ENCODE measurements around the gene EPHA6. TPM values are rescaled to one million over a fixed set of nuclear protein-coding genes. Genes with fewer than 3 reads are reported as not detected.
A peak's percentile ranks its signal among the peaks of the same experiment; 100 is the strongest.
"Not testable (repeated sequence)": the region's sequence is repeated elsewhere in the genome, so short reads cannot be mapped to it uniquely, and the experiment has no call there.

The EPHA6 gene
- total RNA-seq, 1 donor from 2014 or later, result 0.11 TPM

DNA sequence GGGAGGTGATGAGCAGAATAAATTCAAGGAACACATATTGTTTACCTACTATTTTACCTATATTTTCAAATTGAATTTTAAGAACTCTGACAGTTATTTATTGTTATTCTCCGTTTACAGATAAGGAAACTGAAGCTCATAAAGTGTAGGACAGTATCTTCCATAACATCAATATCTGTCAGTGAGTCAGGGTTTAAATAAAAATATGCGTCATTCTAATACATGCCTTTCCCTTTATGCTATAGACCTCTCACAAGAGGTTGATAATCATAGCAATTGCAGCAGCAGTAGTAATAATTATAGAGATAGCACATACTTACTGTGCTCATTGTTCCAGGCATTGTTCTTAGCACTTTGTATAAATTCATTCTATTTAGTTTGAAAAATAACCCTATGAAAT, 101.1 kb downstream of the EPHA6 start:
- no peaks in the 10 kb centered on the region for H3K36me3 ChIP-seq
- no peaks in the 10 kb centered on the region for H3K27me3 Mint-ChIP-seq (ENCODE audit: insufficient read depth, low read depth)
- H3K4me3 ChIP-seq, result no peak overlapping the region

DNA sequence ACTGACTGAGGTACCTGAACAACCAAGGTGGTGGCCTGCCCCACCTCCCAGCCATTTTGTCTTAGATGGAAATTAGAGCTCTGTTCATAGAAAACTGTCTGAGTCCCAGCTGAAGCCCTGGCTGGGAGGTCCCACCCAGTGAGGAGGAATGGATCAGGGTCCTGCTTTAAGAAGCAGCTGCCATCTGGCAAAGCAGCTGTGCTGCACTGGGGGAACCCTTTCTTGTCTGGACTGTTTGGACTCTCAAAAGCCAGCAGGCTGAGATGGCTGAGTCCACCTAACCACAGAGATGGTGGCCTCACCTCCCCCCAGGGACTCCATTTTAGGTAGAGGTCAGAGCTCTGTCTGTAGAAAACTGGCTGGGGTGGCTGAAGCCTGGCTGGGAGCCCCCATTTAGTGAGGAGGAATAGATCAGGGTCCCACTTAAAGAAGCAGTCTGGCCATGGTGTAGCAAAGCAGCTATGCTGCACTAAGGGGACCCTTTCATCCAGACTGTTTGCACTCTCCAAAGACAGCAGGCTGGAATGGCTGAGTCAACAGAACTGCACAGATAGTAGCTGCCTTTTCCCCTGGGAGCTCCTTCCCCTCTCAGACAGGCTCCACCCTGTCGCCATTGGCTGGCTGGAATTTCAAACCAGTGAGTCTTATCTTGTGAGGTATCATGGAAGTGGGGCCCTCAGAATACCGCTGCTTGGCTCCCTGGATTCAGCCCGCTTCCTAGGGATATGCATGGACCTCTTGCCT, 116.9 kb downstream of the EPHA6 start:
- no peaks in the 10 kb centered on the region for H4K20me1 ChIP-seq (ENCODE audit: low read depth)
- Mint-ChIP-seq H3K27ac (no peak overlapping the region), H3K36me3 (peaks cover 2% of the 10 kb centered on the region), H3K4me1 (no peaks in the 10 kb centered on the region), H3K27me3 (ENCODE audit: insufficient read depth, low read depth) (peaks cover 2% of the 10 kb centered on the region), H3K9me3 (peaks cover 25% of the 10 kb centered on the region), H3K4me3 (no peak overlapping the region)
- H3K4me1 ChIP-seq, result no peaks in the 10 kb centered on the region
- no peak overlapping the region for H3K27ac ChIP-seq
- no peak overlapping the region for H2AFZ ChIP-seq (replicated peaks)
- no peak overlapping the region for H3K4me2 ChIP-seq
- H3K9me3 ChIP-seq (ENCODE audit: low read depth), result peaks cover 7% of the 10 kb centered on the region
- no peak for DNase-seq (ENCODE audit: low spot score)
- H3K36me3 ChIP-seq, result no peaks in the 10 kb centered on the region
- H3K9ac ChIP-seq, result no peak overlapping the region
- no peaks in the 10 kb centered on the region for H3F3A ChIP-seq (ENCODE audit: low read depth)
- H3K4me3 ChIP-seq, result no peak overlapping the region
- H3K27me3 ChIP-seq, result no peaks in the 10 kb centered on the region
- H3K79me2 ChIP-seq (ENCODE audit: low read depth), result no peaks in the 10 kb centered on the region
- no peak for TF ChIP-seq EZH2 (IDR thresholded peaks at IDR 0.05)
- TF ChIP-seq, protein P1, sequence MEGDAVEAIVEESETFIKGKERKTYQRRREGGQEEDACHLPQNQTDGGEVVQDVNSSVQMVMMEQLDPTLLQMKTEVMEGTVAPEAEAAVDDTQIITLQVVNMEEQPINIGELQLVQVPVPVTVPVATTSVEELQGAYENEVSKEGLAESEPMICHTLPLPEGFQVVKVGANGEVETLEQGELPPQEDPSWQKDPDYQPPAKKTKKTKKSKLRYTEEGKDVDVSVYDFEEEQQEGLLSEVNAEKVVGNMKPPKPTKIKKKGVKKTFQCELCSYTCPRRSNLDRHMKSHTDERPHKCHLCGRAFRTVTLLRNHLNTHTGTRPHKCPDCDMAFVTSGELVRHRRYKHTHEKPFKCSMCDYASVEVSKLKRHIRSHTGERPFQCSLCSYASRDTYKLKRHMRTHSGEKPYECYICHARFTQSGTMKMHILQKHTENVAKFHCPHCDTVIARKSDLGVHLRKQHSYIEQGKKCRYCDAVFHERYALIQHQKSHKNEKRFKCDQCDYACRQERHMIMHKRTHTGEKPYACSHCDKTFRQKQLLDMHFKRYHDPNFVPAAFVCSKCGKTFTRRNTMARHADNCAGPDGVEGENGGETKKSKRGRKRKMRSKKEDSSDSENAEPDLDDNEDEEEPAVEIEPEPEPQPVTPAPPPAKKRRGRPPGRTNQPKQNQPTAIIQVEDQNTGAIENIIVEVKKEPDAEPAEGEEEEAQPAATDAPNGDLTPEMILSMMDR (IDR thresholded peaks at IDR 0.05), result no peak
- no peak for TF ChIP-seq EZH2phosphoT487 (IDR thresholded peaks at IDR 0.05)

More for the DNA sequence above, 101.1 kb downstream of the EPHA6 start:
- no peaks in the 10 kb centered on the region for H3K9me3 ChIP-seq (ENCODE audit: low read depth)
- H3K4me1 Mint-ChIP-seq, result no peaks in the 10 kb centered on the region
- H3K9ac ChIP-seq, result no peak overlapping the region
- no peaks in the 10 kb centered on the region for H3K27me3 ChIP-seq
- no peaks in the 10 kb centered on the region for H3K36me3 Mint-ChIP-seq
- no peaks in the 10 kb centered on the region for H3K9me3 Mint-ChIP-seq
- no peak overlapping the region for H2AFZ ChIP-seq (replicated peaks)
- TF ChIP-seq EZH2 (IDR thresholded peaks at IDR 0.05) (no peak), EZH2phosphoT487 (IDR thresholded peaks at IDR 0.05) (no peak)
- TF ChIP-seq, protein P1 (IDR thresholded peaks at IDR 0.05), result no peak
- H3K27ac Mint-ChIP-seq, result no peak overlapping the region
- H4K20me1 ChIP-seq (ENCODE audit: low read depth), result no peaks in the 10 kb centered on the region
- no peak overlapping the region for H3K4me2 ChIP-seq
- no peak overlapping the region for H3K4me3 Mint-ChIP-seq
- H3F3A ChIP-seq (ENCODE audit: low read depth), result no peaks in the 10 kb centered on the region
- no peaks in the 10 kb centered on the region for H3K79me2 ChIP-seq (ENCODE audit: low read depth)
- H3K27ac ChIP-seq, result no peak overlapping the region
- DNase-seq (ENCODE audit: low spot score), result no peak
- H3K4me1 ChIP-seq, result no peaks in the 10 kb centered on the region

DNA sequence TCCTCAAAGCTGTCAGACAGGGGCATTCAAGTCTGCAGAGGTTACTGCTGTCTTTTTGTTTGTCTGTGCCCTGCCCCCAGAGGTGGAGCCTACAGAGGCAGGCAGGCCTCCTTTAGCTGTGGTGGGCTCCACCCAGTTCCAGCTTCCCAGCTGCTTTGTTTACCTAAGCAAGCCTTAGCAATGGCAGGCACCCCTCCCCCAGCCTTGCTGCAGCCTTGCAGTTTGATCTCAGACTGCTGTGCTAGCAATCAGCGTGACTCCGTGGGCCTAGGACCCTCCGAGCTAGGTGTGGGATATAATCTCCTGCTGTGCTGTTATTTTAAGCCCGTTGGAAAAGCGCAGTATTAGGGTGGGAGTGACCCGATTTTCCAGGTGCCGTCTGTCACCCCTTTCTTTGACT, 127.7 kb downstream of the EPHA6 start:
- H4K20me1 ChIP-seq (ENCODE audit: low read depth); H3K4me1 Mint-ChIP-seq; H3K4me2 ChIP-seq; H3K27me3 ChIP-seq; H3K27ac Mint-ChIP-seq; H3K9ac ChIP-seq; H3F3A ChIP-seq (ENCODE audit: low read depth); H2AFZ ChIP-seq (replicated peaks); H3K36me3 Mint-ChIP-seq; H3K9me3 ChIP-seq (ENCODE audit: low read depth); H3K36me3 ChIP-seq; H3K27me3 Mint-ChIP-seq (ENCODE audit: insufficient read depth, low read depth); H3K4me1 ChIP-seq; H3K4me3 Mint-ChIP-seq; H3K79me2 ChIP-seq (ENCODE audit: low read depth); H3K4me3 ChIP-seq; H3K27ac ChIP-seq: not testable (repeated sequence)
- peaks cover 22% of the 10 kb centered on the region for H3K9me3 Mint-ChIP-seq
- peak; percentile 20 for DNase-seq (ENCODE audit: low spot score)

DNA sequence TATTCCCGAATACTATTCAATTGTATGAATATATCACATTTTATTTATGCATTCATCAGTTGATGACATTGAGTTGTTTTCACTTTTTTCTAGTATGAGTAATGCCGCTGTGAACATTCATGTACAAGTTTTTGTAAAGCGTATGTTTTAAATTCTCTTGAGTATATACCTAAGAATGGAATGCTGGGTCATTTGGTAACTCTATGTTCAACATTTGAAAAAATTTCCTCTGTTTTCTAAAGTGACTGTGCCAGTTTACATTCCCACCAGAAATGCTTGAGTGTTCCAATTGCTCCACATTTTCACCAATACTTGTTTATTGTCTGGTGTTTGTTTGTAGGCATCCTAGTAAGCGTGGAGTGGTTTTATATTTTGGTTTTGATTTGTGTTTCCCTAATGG, 144.5 kb downstream of the EPHA6 start:
- peaks cover 4% of the 10 kb centered on the region for H3K4me1 Mint-ChIP-seq
- TF ChIP-seq, protein P1 (IDR thresholded peaks at IDR 0.05), result no peak
- TF ChIP-seq EZH2 (IDR thresholded peaks at IDR 0.05), result no peak
- TF ChIP-seq EZH2phosphoT487 (IDR thresholded peaks at IDR 0.05), result no peak
- no peaks in the 10 kb centered on the region for H3F3A ChIP-seq (ENCODE audit: low read depth)
- H3K27ac Mint-ChIP-seq, result no peak overlapping the region
- no peaks in the 10 kb centered on the region for H3K27me3 ChIP-seq
- H3K36me3 Mint-ChIP-seq, result no peaks in the 10 kb centered on the region
- H3K9me3 Mint-ChIP-seq, result no peaks in the 10 kb centered on the region
- no peak overlapping the region for H2AFZ ChIP-seq (replicated peaks)
- no peak overlapping the region for H3K4me3 ChIP-seq
- H3K9ac ChIP-seq, result no peak overlapping the region
- H3K27me3 Mint-ChIP-seq (ENCODE audit: insufficient read depth, low read depth), result no peaks in the 10 kb centered on the region
- no peaks in the 10 kb centered on the region for H3K9me3 ChIP-seq (ENCODE audit: low read depth)
- H3K4me1 ChIP-seq, result no peaks in the 10 kb centered on the region
- H4K20me1 ChIP-seq (ENCODE audit: low read depth), result no peaks in the 10 kb centered on the region
- H3K4me3 Mint-ChIP-seq, result no peak overlapping the region
- DNase-seq (ENCODE audit: low spot score), result no peak
- H3K36me3 ChIP-seq, result no peaks in the 10 kb centered on the region
- no peak overlapping the region for H3K27ac ChIP-seq
- H3K79me2 ChIP-seq (ENCODE audit: low read depth), result no peaks in the 10 kb centered on the region
- no peak overlapping the region for H3K4me2 ChIP-seq

All from neural progenitor cell (in vitro differentiated cells).